Activated CD4-positive, alpha-beta T cell treated with anti-CD3 and anti-CD28 coated beads, Interleukin-2, amount 10 ng/mL, durations not matched to agents 24 days and 14 days (primary cell): Measurements from ENCODE around the gene PLOD1. TPM values are rescaled to one million over a fixed set of nuclear protein-coding genes. Genes with fewer than 3 reads are reported as not detected.

Experiments used
- DNase-seq: peaks from one replicate; pipeline ENCODE4 v3.0.0; 2022
- H3K27ac Mint-ChIP-seq: one replicate; pipeline ENCODE4 v1.8.0; 2022; ENCODE audit warnings: mild to moderate bottlenecking, mixed read lengths
- H3K27me3 Mint-ChIP-seq: one replicate; pipeline ENCODE4 v1.8.0; 2022; ENCODE audit warnings: mixed read lengths
- H3K36me3 Mint-ChIP-seq: one replicate; pipeline ENCODE4 v1.8.0; 2022; ENCODE audit warnings: low read depth, mild to moderate bottlenecking, mixed read lengths
- H3K4me1 Mint-ChIP-seq: one replicate; pipeline ENCODE4 v1.8.0; 2021; ENCODE audit warnings: mixed read lengths
- H3K4me3 Mint-ChIP-seq: one replicate; pipeline ENCODE4 v1.8.0; 2022; ENCODE audit warnings: mild to moderate bottlenecking, moderate library complexity, mixed read lengths
- H3K9me3 Mint-ChIP-seq: one replicate; pipeline ENCODE4 v1.8.0; 2021; ENCODE audit warnings: mixed read lengths
- intact Hi-C: fragments of 100-400 bp; cut with micrococcal nuclease; formaldehyde crosslinking; loops from one replicate; pipeline ENCODE4 v1.15.1; 2023
- total RNA-seq: library from RNA; stranded (reverse); gene quantifications from 2 replicates; pipeline ENCODE4 v1.2.3, GENCODE V29; 2022

Gene PLOD1
- total RNA-seq, 1 donor from 2014 or later, result 40.6 TPM

- H3K4me1 Mint-ChIP-seq, result peaks cover 28% of the 10 kb centered on the region
- DNase-seq, result no peak
- peak overlapping the region; percentile 85 for H3K4me3 Mint-ChIP-seq
- intact Hi-C loops, result no loop called here
- peak overlapping the region; percentile 82 for H3K27ac Mint-ChIP-seq
- H3K9me3 Mint-ChIP-seq, result no peaks in the 10 kb centered on the region
- peaks cover 31% of the 10 kb centered on the region for H3K36me3 Mint-ChIP-seq
- no peaks in the 10 kb centered on the region for H3K27me3 Mint-ChIP-seq
Measured at GRCh38 chr1:11982010-11982392, 47.5 kb downstream of the PLOD1 start.

GRCh38 chr1:11984121-11984520 is 49.6 kb downstream of the PLOD1 start:
- H3K36me3 Mint-ChIP-seq, result peaks cover 34% of the 10 kb centered on the region
- H3K4me3 Mint-ChIP-seq, result no peak overlapping the region
- intact Hi-C loops, result no loop called here
- H3K27ac Mint-ChIP-seq, result no peak overlapping the region
- H3K4me1 Mint-ChIP-seq, result peaks cover 28% of the 10 kb centered on the region
- H3K27me3 Mint-ChIP-seq, result no peaks in the 10 kb centered on the region
- no peaks in the 10 kb centered on the region for H3K9me3 Mint-ChIP-seq
- no peak for DNase-seq

GRCh38 chr1:11984576-11984975 is 50.1 kb downstream of the PLOD1 start:
- Mint-ChIP-seq H3K4me1 (peaks cover 24% of the 10 kb centered on the region), H3K4me3 (no peak overlapping the region), H3K27ac (no peak overlapping the region), H3K27me3 (no peaks in the 10 kb centered on the region), H3K36me3 (peaks cover 38% of the 10 kb centered on the region), H3K9me3 (no peaks in the 10 kb centered on the region)
- no peak for DNase-seq
- intact Hi-C loops, result no loop called here

GRCh38 chr1:11985171-11985570 is 50.7 kb downstream of the PLOD1 start:
- peaks cover 41% of the 10 kb centered on the region for H3K36me3 Mint-ChIP-seq
- H3K9me3 Mint-ChIP-seq, result no peaks in the 10 kb centered on the region
- no peaks in the 10 kb centered on the region for H3K27me3 Mint-ChIP-seq
- no peak for DNase-seq
- intact Hi-C loops, result no loop called here
- H3K4me3 Mint-ChIP-seq, result no peak overlapping the region
- H3K4me1 Mint-ChIP-seq, result peaks cover 21% of the 10 kb centered on the region
- no peak overlapping the region for H3K27ac Mint-ChIP-seq

GRCh38 chr1:11985851-11986250 is 51.3 kb downstream of the PLOD1 start:
- no peak for DNase-seq
- peaks cover 46% of the 10 kb centered on the region for H3K36me3 Mint-ChIP-seq
- no peaks in the 10 kb centered on the region for H3K27me3 Mint-ChIP-seq
- H3K27ac Mint-ChIP-seq, result no peak overlapping the region
- intact Hi-C loops, result no loop called here
- H3K4me3 Mint-ChIP-seq, result no peak overlapping the region
- H3K4me1 Mint-ChIP-seq, result peaks cover 23% of the 10 kb centered on the region
- H3K9me3 Mint-ChIP-seq, result no peaks in the 10 kb centered on the region

- peaks cover 8% of the 10 kb centered on the region for H3K4me1 Mint-ChIP-seq
- H3K36me3 Mint-ChIP-seq, result peaks cover 47% of the 10 kb centered on the region
- intact Hi-C loops, result no loop called here
- no peak overlapping the region for H3K27ac Mint-ChIP-seq
- no peaks in the 10 kb centered on the region for H3K9me3 Mint-ChIP-seq
- DNase-seq, result no peak
- no peak overlapping the region for H3K4me3 Mint-ChIP-seq
- H3K27me3 Mint-ChIP-seq, result no peaks in the 10 kb centered on the region
Measured at GRCh38 chr1:11989669-11990068, 55.2 kb downstream of the PLOD1 start.

GRCh38 chr1:11990303-11991032 is 56.0 kb downstream of the PLOD1 start:
- H3K27ac Mint-ChIP-seq, result peak overlapping the region; percentile 6
- no peaks in the 10 kb centered on the region for H3K27me3 Mint-ChIP-seq
- intact Hi-C loops, result no loop called here
- peaks cover 47% of the 10 kb centered on the region for H3K36me3 Mint-ChIP-seq
- no peak for DNase-seq
- peaks cover 8% of the 10 kb centered on the region for H3K4me1 Mint-ChIP-seq
- H3K4me3 Mint-ChIP-seq, result no peak overlapping the region
- H3K9me3 Mint-ChIP-seq, result no peaks in the 10 kb centered on the region

- Mint-ChIP-seq H3K4me3 (no peak overlapping the region), H3K4me1 (peaks cover 6% of the 10 kb centered on the region), H3K27me3 (no peaks in the 10 kb centered on the region), H3K9me3 (no peaks in the 10 kb centered on the region), H3K27ac (no peak overlapping the region), H3K36me3 (peaks cover 53% of the 10 kb centered on the region)
- no peak for DNase-seq
- intact Hi-C loops, result no loop called here
Measured at GRCh38 chr1:11991969-11992676, 57.6 kb downstream of the PLOD1 start.

GRCh38 chr1:11997081-11997850 is 62.7 kb downstream of the PLOD1 start:
- DNase-seq, result no peak
- Mint-ChIP-seq H3K9me3 (no peaks in the 10 kb centered on the region), H3K4me3 (no peak overlapping the region), H3K27me3 (no peaks in the 10 kb centered on the region), H3K27ac (no peak overlapping the region), H3K4me1 (peaks cover 4% of the 10 kb centered on the region), H3K36me3 (peaks cover 57% of the 10 kb centered on the region)
- intact Hi-C loops, result no loop called here

- Mint-ChIP-seq H3K9me3 (no peaks in the 10 kb centered on the region), H3K36me3 (peaks cover 63% of the 10 kb centered on the region), H3K27me3 (no peaks in the 10 kb centered on the region), H3K27ac (no peak overlapping the region), H3K4me1 (peaks cover 7% of the 10 kb centered on the region), H3K4me3 (no peak overlapping the region)
- intact Hi-C loops, result no loop called here
- DNase-seq, result no peak
Measured at GRCh38 chr1:11998636-11999035, 64.1 kb downstream of the PLOD1 start.

- intact Hi-C loops, result no loop called here
- Mint-ChIP-seq H3K36me3 (peaks cover 66% of the 10 kb centered on the region), H3K4me1 (peaks cover 7% of the 10 kb centered on the region), H3K27ac (no peak overlapping the region), H3K27me3 (no peaks in the 10 kb centered on the region), H3K4me3 (no peak overlapping the region), H3K9me3 (no peaks in the 10 kb centered on the region)
- DNase-seq, result no peak
Measured at GRCh38 chr1:11999236-11999635, 64.7 kb downstream of the PLOD1 start.

- Mint-ChIP-seq H3K9me3 (no peaks in the 10 kb centered on the region), H3K36me3 (peaks cover 70% of the 10 kb centered on the region), H3K27me3 (no peaks in the 10 kb centered on the region), H3K4me1 (peaks cover 7% of the 10 kb centered on the region), H3K4me3 (no peak overlapping the region), H3K27ac (peak overlapping the region; percentile 15)
- DNase-seq, result peak; percentile 87
- intact Hi-C loops, result loop anchor here (5.0 kb wide), 1 partner anchor 76 kb away; no protein-coding TSS in a partner anchor
Measured at GRCh38 chr1:12001249-12001917, 66.9 kb downstream of the PLOD1 start.

GRCh38 chr1:12001996-12002493 is 67.5 kb downstream of the PLOD1 start:
- intact Hi-C loops, result loop anchor here (5.0 kb wide), 1 partner anchor 75 kb away; no protein-coding TSS in a partner anchor
- peaks cover 7% of the 10 kb centered on the region for H3K4me1 Mint-ChIP-seq
- H3K27ac Mint-ChIP-seq, result no peak overlapping the region
- H3K27me3 Mint-ChIP-seq, result no peaks in the 10 kb centered on the region
- H3K9me3 Mint-ChIP-seq, result no peaks in the 10 kb centered on the region
- H3K36me3 Mint-ChIP-seq, result peaks cover 70% of the 10 kb centered on the region
- no peak for DNase-seq
- H3K4me3 Mint-ChIP-seq, result no peak overlapping the region
